ENCODE data around the gene HACL1. TPM values are rescaled to one million over a fixed set of nuclear protein-coding genes. Genes with fewer than 3 reads are reported as not detected.

HACL1 gene
- total and polyA plus RNA-seq, 11 donors: 7.2 to 21.5 (median 12.6) TPM

GRCh38 chr3:15595955-15596354 lies 5.4 kb downstream of the HACL1 start:
- no peaks in the 10 kb centered on the region for H3K27me3 ChIP-seq
- no peak overlapping the region for H3K27ac ChIP-seq
- intact Hi-C loops (cut with DNase I): no loop called here
- H3K4me1 ChIP-seq: peaks cover 0 to 13% (median 9%) of the 10 kb centered on the region in 12 donors
- TF ChIP-seq POLR2A (IDR thresholded peaks at IDR 0.05) (no peak), CTCF (IDR thresholded peaks at IDR 0.05) (no peak)
- H3K36me3 ChIP-seq: peaks cover 0 to 75% (median 64%) of the 10 kb centered on the region in 9 donors
- 81 to 91% (median 87%) methylated on average over 2 of the region's 2 CpGs for WGBS, 4 donors
- H3K9me3 ChIP-seq: no peaks in the 10 kb centered on the region
- ATAC-seq: no peak
- DNase-seq: no peak
- H3K4me3 ChIP-seq: no peak overlapping the region

GRCh38 chr3:15592968-15593367 lies 8.4 kb downstream of the HACL1 start:
- TF ChIP-seq CTCF (IDR thresholded peaks at IDR 0.05) (no peak), POLR2A (IDR thresholded peaks at IDR 0.05) (no peak)
- intact Hi-C loops (cut with DNase I): no loop called here
- Histone ChIP-seq H3K9me3 (no peaks in the 10 kb centered on the region), H3K27ac (no peak overlapping the region), H3K27me3 (no peaks in the 10 kb centered on the region), H3K4me1 (no peaks in the 10 kb centered on the region), H3K36me3 (peaks cover 0 to 84% (median 68%) of the 10 kb centered on the region in 9 donors), H3K4me3 (no peak overlapping the region)
- WGBS, 4 donors: 83 to 96% (median 88%) methylated on average over 8 of the region's 8 CpGs
- ATAC-seq (no peak), DNase-seq (no peak)

GRCh38 chr3:15591928-15592327 lies 9.4 kb downstream of the HACL1 start:
- H3K4me3 ChIP-seq: no peak overlapping the region
- H3K36me3 ChIP-seq: peaks cover 0 to 84% (median 64%) of the 10 kb centered on the region in 9 donors
- no peaks in the 10 kb centered on the region for H3K27me3 ChIP-seq
- intact Hi-C loops (cut with DNase I): no loop called here
- 88 to 92% (median 90%) methylated on average over 21 of the region's 21 CpGs for WGBS, 4 donors
- no peaks in the 10 kb centered on the region for H3K9me3 ChIP-seq
- ATAC-seq: no peak
- H3K27ac ChIP-seq: no peak overlapping the region
- no peaks in the 10 kb centered on the region for H3K4me1 ChIP-seq
- TF ChIP-seq POLR2A (IDR thresholded peaks at IDR 0.05) (no peak), CTCF (IDR thresholded peaks at IDR 0.05) (no peak)
- DNase-seq: no peak

GRCh38 chr3:15591242-15591641 lies 10.1 kb downstream of the HACL1 start:
- Histone ChIP-seq H3K9me3 (no peaks in the 10 kb centered on the region), H3K27me3 (no peaks in the 10 kb centered on the region), H3K27ac (no peak overlapping the region), H3K4me1 (no peaks in the 10 kb centered on the region), H3K4me3 (no peak overlapping the region), H3K36me3 (peaks cover 0 to 84% (median 63%) of the 10 kb centered on the region in 9 donors)
- TF ChIP-seq POLR2A (IDR thresholded peaks at IDR 0.05) (no peak), CTCF (IDR thresholded peaks at IDR 0.05) (no peak)
- WGBS, 4 donors: 79 to 90% (median 83%) methylated on average over 3 of the region's 3 CpGs
- ATAC-seq (no peak), DNase-seq (no peak)
- intact Hi-C loops (cut with DNase I): no loop called here
